MCF 10A (cell line): Measurements from ENCODE around the gene INTS3. TPM values are rescaled to one million over a fixed set of nuclear protein-coding genes. Genes with fewer than 3 reads are reported as not detected.

Experiments
- BruUV-seq: library from RNA; stranded (reverse); fragments of 400-500 nt; replicated peaks from 2 replicates; lab custom pipeline; 2021; lab: Mats Ljungman, UMichigan
- CTCF ChIA-PET: fragments of 300-600 bp; sonication (Branson Sonifier 250); formaldehyde crosslinking; extraction: SDS; loops from one replicate; lab custom pipeline; 2021; ENCODE audit warnings: antibody characterized with exemption, inconsistent platforms; lab: Yijun Ruan, JAX
- POLR2A ChIA-PET: fragments of 300-600, 350-650 bp; sonication (Branson Sonifier 250); formaldehyde crosslinking; extraction: SDS; loops from one replicate; lab custom pipeline; 2020; ENCODE audit warnings: antibody characterized with exemption, inconsistent platforms; lab: Yijun Ruan, JAX
- DNase-seq: peaks from one replicate; pipeline ENCODE4 v3.0.0-alpha.2; 2018; ENCODE audit not compliant: unreplicated experiment
- H3K27ac Mint-ChIP-seq: one replicate; pipeline ENCODE4 v1.8.0; 2022; ENCODE audit warnings: mild to moderate bottlenecking, low read depth, mixed read lengths; ENCODE audit not compliant: unreplicated experiment
- H3K27me3 Mint-ChIP-seq: one replicate; pipeline ENCODE4 v1.8.0; 2022; ENCODE audit warnings: mixed read lengths; ENCODE audit not compliant: insufficient read depth, unreplicated experiment
- H3K36me3 Mint-ChIP-seq: one replicate; pipeline ENCODE4 v1.8.0; 2022; ENCODE audit warnings: mild to moderate bottlenecking, moderate library complexity, mixed read lengths; ENCODE audit not compliant: insufficient read depth, unreplicated experiment
- H3K4me1 Mint-ChIP-seq: one replicate; pipeline ENCODE4 v1.8.0; 2022; ENCODE audit warnings: mixed read lengths; ENCODE audit not compliant: insufficient read depth, unreplicated experiment
- H3K4me3 Mint-ChIP-seq: one replicate; pipeline ENCODE4 v1.8.0; 2022; ENCODE audit warnings: mild to moderate bottlenecking, moderate library complexity, mixed read lengths; ENCODE audit not compliant: unreplicated experiment
- H3K9me3 Mint-ChIP-seq: one replicate; pipeline ENCODE4 v1.8.0; 2022; ENCODE audit warnings: mixed read lengths; ENCODE audit not compliant: unreplicated experiment
- intact Hi-C: fragments of 100-400 bp; cut with micrococcal nuclease; formaldehyde crosslinking; loops from 2 replicates; pipeline ENCODE4 v1.14.1; 2022
- total RNA-seq: library from RNA; stranded (reverse); gene quantifications from 2 replicates; pipeline ENCODE4 v1.2.3, GENCODE V29; 2022
- TF ChIP-seq, protein P1 (sequence below): fragments of 200-600 bp; IDR thresholded peaks from one replicate; pipeline ENCODE4 v1.8.0; 2022; ENCODE audit warnings: antibody characterized with exemption, mild to moderate bottlenecking; ENCODE audit not compliant: unreplicated experiment

INTS3 gene
- total RNA-seq, 1 experiment from 2014 or later: 68.7 TPM

- TF ChIP-seq, protein P1, sequence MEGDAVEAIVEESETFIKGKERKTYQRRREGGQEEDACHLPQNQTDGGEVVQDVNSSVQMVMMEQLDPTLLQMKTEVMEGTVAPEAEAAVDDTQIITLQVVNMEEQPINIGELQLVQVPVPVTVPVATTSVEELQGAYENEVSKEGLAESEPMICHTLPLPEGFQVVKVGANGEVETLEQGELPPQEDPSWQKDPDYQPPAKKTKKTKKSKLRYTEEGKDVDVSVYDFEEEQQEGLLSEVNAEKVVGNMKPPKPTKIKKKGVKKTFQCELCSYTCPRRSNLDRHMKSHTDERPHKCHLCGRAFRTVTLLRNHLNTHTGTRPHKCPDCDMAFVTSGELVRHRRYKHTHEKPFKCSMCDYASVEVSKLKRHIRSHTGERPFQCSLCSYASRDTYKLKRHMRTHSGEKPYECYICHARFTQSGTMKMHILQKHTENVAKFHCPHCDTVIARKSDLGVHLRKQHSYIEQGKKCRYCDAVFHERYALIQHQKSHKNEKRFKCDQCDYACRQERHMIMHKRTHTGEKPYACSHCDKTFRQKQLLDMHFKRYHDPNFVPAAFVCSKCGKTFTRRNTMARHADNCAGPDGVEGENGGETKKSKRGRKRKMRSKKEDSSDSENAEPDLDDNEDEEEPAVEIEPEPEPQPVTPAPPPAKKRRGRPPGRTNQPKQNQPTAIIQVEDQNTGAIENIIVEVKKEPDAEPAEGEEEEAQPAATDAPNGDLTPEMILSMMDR: no peak
- Mint-ChIP-seq H3K9me3 (no peaks in the 10 kb centered on the region), H3K36me3 (peaks cover 18% of the 10 kb centered on the region), H3K4me1 (peaks cover 36% of the 10 kb centered on the region), H3K27me3 (no peaks in the 10 kb centered on the region), H3K27ac (no peak overlapping the region), H3K4me3 (peak overlapping the region; percentile 70)
- CTCF ChIA-PET: interaction anchor here (0.8 to 1.0 kb wide), 3 partner anchors 20 to 210 kb away, joined by 3 to 5 read pairs (median 4); no protein-coding TSS in a partner anchor
- no TSS peak for BruUV-seq
- no peak for DNase-seq
- POLR2A ChIA-PET: interaction anchor here (0.7 to 3.2 kb wide), 6 partner anchors 8 to 1246 kb away, joined by 3 to 26 read pairs (median 11); partner anchors contain the start of genes INTS3 and RPS27
- intact Hi-C loops: loop anchor here (1.0 kb wide), 1 partner anchor 209 kb away; the partner anchor contains the start of gene RAB13
These were observed 49.1 kb downstream of the INTS3 start for GRCh38 chr1:153776845-153777370.

GRCh38 chr1:153777648-153778047 is 49.8 kb downstream of the INTS3 start:
- intact Hi-C loops: no loop called here
- TF ChIP-seq, protein P1: no peak
- POLR2A ChIA-PET: interaction anchor here (0.7 to 2.6 kb wide), 2 partner anchors 50 to 1247 kb away, joined by 4 to 21 read pairs; partner anchors contain the start of gene INTS3
- Mint-ChIP-seq H3K36me3 (peaks cover 13% of the 10 kb centered on the region), H3K9me3 (no peaks in the 10 kb centered on the region), H3K27me3 (no peaks in the 10 kb centered on the region), H3K4me1 (peaks cover 36% of the 10 kb centered on the region), H3K4me3 (no peak overlapping the region), H3K27ac (peak overlapping the region; percentile 11)
- CTCF ChIA-PET: interaction anchor here (0.6 to 0.8 kb wide), 2 partner anchors 209 to 266 kb away, joined by 3 read pairs; no protein-coding TSS in a partner anchor
- no TSS peak for BruUV-seq
- peak; percentile 80 for DNase-seq

DNA sequence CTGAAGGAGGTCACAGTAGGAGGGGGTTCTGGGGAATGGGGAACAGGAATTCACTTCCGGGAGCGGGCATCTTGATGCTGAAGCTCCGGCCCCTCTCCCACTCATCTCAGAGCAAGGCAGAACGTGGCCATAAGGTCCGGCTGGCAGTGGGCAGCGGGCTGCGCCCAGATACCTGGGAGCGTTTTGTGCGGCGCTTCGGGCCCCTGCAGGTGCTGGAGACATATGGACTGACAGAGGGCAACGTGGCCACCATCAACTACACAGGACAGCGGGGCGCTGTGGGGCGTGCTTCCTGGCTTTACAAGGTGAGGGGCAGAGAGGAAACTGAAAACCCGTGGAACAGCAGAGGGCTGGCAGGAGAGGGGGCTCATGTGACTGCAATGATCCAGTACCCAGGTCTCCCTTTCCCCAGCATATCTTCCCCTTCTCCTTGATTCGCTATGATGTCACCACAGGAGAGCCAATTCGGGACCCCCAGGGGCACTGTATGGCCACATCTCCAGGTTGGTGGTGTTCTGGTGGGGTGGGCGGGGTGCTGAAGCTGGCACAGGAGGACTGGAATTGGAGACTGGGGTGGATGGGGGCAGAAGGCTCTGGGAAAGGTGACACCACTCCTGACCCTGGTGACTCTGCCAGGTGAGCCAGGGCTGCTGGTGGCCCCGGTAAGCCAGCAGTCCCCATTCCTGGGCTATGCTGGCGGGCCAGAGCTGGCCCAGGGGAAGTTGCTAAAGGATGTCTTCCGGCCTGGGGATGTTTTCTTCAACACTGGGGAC is 50.4 kb downstream of the INTS3 start:
- TF ChIP-seq, protein P1: no peak
- no TSS peak for BruUV-seq
- Mint-ChIP-seq H3K27me3 (no peaks in the 10 kb centered on the region), H3K36me3 (peaks cover 16% of the 10 kb centered on the region), H3K9me3 (no peaks in the 10 kb centered on the region), H3K4me3 (no peak overlapping the region), H3K4me1 (peaks cover 40% of the 10 kb centered on the region), H3K27ac (peak overlapping the region; percentile 11)
- intact Hi-C loops: no loop called here
- no peak for DNase-seq
- ChIA-PET CTCF (interaction anchor here (0.6 to 0.9 kb wide), 3 partner anchors 19 to 266 kb away, joined by 3 read pairs; no protein-coding TSS in a partner anchor), POLR2A (interaction anchor here (0.7 to 3.1 kb wide), 2 partner anchors 9 to 212 kb away, joined by 3 to 12 read pairs; partner anchors contain the start of gene RPS27)
